Daoy (cell line): ENCODE results near the gene OR1D5. TPM values are rescaled to one million over a fixed set of nuclear protein-coding genes. Genes with fewer than 3 reads are reported as not detected.
"Not testable (repeated sequence)": the region's sequence is repeated elsewhere in the genome, so short reads cannot be mapped to it uniquely, and the experiment has no call there.

Experiments used
- DNase-seq: peaks from one replicate; pipeline ENCODE4 v3.0.0-alpha.2; 2015; ENCODE audit warnings: low read depth
- total RNA-seq: library from RNA; depleted of rRNA; stranded (reverse); fragments of >200 nt; shearing (Covaris generic); gene quantifications from 2 replicates; pipeline ENCODE4 v1.2.3, GENCODE V29; 2014; rRNA removed

The OR1D5 gene, protein sequence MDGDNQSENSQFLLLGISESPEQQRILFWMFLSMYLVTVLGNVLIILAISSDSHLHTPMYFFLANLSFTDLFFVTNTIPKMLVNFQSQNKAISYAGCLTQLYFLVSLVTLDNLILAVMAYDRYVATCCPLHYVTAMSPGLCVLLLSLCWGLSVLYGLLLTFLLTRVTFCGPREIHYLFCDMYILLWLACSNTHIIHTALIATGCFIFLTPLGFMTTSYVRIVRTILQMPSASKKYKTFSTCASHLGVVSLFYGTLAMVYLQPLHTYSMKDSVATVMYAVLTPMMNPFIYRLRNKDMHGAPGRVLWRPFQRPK
- not detected in 2 replicates for total RNA-seq

GRCh38 chr17:3063507-3063906 lies at the start of gene OR1D5:
Gene OR1D5 (minus strand): TSS chr17:3063607. CDS start chr17:3063607, 0 bp downstream.
- not testable (repeated sequence) for DNase-seq

DNA sequence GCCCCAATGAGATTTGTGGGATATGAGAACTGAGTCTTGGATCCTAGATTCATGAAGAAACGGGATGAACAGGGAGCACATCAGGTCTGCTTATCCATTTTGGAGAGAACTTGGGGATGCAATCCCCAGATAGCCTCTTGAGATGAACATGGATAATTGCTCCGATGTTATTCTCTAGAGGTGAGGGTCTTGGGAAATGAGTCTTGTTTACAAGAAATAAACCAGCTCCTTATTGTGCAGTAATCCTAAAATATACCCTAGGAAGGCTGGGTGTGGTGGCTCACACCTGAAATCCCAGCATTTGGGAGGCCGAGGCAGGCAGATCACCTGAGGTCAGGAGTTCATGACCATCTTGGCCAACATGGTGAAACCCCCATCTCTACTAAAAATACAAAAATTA lies 40.9 kb upstream of the OR1D5 start, which contains the start of gene OR1D2:
Gene OR1D2 (minus strand): TSS at position 101 of the 400 bp plus-strand sequence. CDS start 11,426 bp downstream, outside the sequence.
- no peak for DNase-seq

DNA sequence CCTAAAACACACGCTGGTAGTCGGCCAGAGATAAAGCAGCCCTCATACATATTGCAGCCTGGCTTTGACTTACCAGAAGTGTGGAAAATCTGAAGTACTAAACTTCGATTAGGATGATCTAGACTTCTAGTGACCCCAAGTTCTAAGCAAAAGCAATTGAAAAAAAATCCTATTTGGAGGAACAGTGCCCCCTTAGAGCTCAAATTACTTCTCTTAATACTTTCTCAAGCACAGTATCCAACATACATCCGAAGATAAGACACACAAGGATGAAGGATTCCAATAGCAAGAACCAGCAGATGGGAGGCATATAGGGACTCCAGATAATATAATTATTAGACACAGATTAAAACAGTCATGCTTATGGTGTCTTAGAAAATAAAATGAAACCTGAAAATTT lies 10.4 kb upstream of the OR1D5 start:
- DNase-seq: not testable (repeated sequence)

DNA sequence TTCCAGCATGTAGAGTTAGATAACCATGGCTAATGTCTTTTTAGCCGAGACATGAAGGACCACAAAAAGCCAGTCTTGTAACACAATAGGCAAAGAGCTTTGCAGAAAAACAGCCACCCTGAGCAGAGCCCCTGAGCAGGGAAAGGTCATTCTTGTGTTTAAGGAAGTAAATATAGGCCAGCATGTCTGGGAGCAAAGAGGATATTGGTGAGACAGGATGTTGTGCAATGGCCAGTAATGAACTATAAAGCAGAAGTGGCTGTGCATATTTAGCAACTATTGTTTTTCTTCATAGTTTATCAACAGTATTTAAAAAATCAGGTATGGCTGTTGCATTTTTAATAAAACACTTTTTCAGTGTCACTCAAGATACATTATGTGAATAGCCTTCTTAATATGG lies 1.8 kb upstream of the OR1D5 start:
- DNase-seq: not testable (repeated sequence)

GRCh38 chr17:3062824-3063377 lies 506 bp downstream of the OR1D5 start:
- not testable (repeated sequence) for DNase-seq

- not testable (repeated sequence) for DNase-seq
Measured at GRCh38 chr17:3054868-3055267, 8.5 kb downstream of the OR1D5 start.

GRCh38 chr17:3049705-3050295 lies 13.6 kb downstream of the OR1D5 start:
- peak; percentile 50 for DNase-seq

- peak; percentile 98 for DNase-seq
Measured at GRCh38 chr17:3048727-3049471, 14.5 kb downstream of the OR1D5 start.

DNA sequence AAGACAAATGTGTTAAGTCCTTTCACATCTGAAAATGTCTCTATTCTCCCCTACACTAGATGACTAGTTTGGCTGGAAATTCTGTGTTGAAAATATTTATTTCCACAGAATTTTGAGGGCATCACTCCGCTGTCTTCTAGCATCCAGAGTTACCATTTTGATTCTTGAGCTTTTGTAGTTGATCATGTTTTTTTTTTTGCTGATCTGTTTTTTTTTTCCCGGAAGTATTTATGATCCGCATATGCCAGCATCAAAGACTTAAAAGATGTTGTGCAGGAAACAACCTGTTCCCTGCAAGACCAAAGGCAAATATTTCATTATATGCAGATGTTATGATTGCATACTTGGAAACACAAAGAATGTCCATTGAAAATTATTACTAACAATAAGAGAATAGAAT lies 16.7 kb downstream of the OR1D5 start:
- no peak for DNase-seq

GRCh38 chr17:3043737-3044365 lies 19.6 kb downstream of the OR1D5 start:
- DNase-seq: peak; percentile 28

DNA sequence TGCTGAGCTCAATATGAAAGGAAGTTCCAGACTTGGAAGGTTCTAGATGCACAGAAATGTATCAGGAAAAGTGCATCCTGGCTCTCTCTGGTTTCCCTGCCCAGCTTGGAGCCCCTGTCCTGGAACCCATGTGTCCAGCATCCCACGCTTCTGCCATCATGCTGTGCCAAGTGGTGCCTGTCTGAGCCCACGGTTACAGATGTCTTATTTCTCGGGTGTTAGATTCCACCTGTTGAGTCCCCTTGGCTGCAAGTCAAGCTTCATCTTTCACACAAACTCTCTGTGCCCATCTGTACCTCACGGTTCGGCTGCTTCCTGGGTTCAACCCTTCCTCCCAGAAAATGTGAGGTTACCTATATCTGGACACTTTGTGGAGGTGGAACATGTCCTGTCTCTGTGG lies 22.5 kb downstream of the OR1D5 start:
- no peak for DNase-seq

DNA sequence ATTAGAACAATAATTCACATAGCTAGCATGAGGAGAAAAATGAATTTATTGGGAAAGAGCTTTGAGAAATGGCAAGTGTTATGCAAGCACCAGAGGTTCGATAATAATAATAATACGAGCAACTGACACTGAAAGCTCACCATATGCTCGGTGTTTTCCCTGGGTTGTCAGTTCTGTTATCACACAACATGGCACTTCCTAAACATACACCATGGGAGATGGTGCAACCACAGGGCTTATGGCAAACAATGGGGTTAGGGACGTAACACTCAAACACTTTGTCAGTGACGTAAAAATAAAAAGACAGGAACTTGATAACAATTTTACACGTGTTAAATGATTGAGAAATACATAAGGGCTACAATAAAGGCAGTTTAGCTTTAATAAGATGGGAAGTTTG lies 23.7 kb downstream of the OR1D5 start:
- no peak for DNase-seq

GRCh38 chr17:3038941-3039340 lies 24.5 kb downstream of the OR1D5 start:
- DNase-seq: no peak

DNA sequence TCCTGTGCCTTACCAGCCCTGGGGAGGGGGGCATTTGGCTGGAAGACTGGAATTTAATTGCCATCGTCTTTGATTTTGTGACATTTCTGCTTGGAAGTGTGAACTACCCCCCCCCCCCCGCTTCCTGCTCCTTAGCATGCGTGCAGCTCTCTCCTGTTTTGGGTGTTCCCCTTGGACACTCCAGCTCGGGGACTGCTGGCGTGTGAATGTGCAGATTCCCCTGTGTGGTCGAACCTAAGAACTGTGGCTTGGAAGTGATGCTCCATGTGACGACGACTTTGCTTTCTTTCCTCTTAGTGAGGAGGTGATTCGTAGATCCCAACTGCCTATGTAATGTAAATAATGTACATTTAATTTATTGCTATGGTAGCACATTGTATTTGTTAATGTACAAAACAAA lies 26.1 kb downstream of the OR1D5 start:
- no peak for DNase-seq

GRCh38 chr17:3036800-3037199 lies 26.6 kb downstream of the OR1D5 start:
- DNase-seq: no peak

DNA sequence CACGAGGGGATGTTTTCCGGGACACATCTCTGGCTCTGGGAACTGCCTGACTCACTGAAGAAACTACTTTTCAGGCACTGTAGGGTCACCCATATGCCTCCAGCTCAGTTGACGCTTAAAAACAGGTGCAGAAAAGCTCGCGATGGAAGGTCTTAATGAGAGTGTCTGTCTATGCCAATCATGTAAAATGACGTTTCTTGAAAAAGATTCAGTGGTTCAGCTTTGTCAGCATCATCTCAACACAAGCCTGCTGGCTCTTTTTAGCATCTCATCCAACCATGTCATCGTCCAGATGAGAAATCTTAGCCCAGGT lies 27.5 kb downstream of the OR1D5 start:
- DNase-seq: no peak

DNA sequence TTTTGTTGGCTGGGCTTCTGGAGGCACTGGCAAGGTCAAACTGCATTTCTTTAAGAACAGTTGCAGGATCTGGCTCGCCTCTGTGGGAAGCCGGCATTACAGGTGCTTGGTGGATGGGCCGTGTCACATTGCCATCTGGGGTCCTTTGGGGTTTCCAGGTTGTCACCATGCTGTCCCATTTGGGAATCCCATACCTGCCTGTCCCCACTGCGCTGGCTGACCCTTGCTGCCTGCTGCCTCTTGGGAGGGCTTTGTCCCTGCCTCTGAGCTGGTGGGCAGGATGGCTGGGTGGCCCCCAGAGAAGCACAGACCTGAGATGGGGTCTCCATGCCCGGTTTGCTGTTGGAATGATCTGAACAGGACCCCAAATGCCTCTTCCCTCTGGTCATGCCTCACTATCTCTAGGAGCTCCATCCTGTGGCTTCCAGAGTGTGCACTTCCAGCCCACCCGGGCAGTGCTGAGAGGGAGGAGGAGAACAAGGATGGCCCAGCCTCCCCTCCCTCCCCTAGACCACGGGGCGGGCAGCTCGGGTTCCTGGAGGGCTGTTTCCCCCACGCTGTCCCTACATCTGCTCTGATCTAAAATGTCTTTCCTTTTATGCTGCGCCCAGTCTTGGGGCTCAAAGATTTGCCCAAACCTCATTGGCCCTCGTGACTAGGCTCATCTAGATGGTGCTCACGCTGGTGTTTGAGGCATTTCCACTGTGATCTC lies 28.0 kb downstream of the OR1D5 start:
- DNase-seq: no peak

GRCh38 chr17:3034578-3034920 lies 28.9 kb downstream of the OR1D5 start:
- no peak for DNase-seq

DNA sequence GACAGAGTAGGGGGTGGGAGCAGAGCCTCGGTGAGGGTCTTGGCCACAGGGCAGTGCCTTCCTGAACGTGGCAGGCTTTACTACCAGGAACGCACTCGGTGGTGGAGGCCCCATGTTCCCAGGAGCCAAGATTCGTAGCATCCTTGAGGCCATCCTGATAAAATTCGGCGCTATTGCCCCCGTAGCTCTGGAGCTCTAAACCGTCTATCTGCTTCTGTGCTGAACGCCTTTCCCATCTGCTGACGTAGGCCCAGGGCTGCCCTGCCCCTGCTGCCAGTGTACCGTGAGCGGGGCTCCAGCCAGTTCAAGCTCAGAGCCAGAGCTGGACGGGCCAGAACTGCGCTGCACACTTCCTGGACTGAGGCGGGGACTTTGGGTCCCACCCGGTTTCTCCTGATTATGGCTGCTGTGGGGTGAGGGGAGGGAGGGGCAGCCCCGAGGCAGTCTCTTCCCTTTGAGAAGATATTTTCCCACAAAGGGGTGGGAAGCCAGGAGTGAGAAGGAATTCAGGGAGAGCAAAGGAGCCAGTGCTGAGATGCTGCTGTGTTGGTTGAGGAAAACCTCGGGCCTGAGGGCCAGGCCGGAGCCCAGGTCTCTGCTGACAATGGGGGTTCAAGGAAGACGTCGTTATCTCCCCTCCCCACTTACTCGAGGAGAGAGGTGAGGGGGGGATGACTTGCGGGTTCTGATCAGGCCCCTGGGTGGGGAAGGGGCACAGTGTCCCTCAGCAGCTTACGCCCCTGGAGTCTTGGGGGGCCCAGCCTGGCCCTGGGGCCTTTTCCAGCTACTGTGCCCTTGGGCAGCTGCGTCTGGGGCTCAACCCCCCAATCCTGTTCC lies 29.4 kb downstream of the OR1D5 start:
- DNase-seq: no peak

DNA sequence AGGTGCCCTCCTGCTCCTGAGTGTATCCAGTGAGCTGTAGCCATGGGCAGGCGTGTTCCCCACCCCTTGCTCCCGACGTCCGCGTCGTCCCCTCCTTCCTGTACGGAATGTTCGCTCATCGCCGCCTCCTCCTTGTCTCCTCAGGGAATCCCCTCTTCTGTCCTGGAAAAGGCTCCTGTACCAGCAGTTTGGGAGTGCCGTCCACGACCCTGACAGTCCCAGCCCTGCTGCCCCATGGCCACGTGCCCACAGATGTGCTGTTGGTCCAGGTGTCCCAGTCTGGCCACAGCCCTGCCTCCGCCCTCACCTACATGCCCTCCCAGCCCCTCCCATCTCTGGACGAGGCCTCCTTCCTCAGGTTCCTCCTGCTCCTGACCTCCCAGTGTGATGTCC lies 30.2 kb downstream of the OR1D5 start:
- no peak for DNase-seq
